Nephron (organoid): ENCODE measurements around the gene SPATA6L.

Experiments
- H3K27ac Mint-ChIP-seq, 3 experiments: 2 replicates each; pipeline ENCODE4 v1.8.0; 2020; ENCODE audit warnings: mixed read lengths in 3 of 3, mild to moderate bottlenecking in 2 of 3, moderate library complexity in 1 of 3
- H3K27me3 Mint-ChIP-seq: 2 replicates; pipeline ENCODE4 v1.8.0; 2021; ENCODE audit warnings: low read depth, mild to moderate bottlenecking, moderate library complexity, mixed read lengths
- H3K36me3 Mint-ChIP-seq: 2 replicates; pipeline ENCODE4 v1.8.0; 2020; ENCODE audit warnings: low read depth, mixed read lengths
- H3K4me1 Mint-ChIP-seq: 2 replicates; pipeline ENCODE4 v1.8.0; 2020; ENCODE audit warnings: mixed read lengths
- H3K4me3 Mint-ChIP-seq, 3 experiments: 2 replicates each; pipeline ENCODE4 v1.8.0; 2020; ENCODE audit warnings: mild to moderate bottlenecking in 3 of 3, mixed read lengths in 3 of 3, moderate library complexity in 2 of 3
- H3K9me3 Mint-ChIP-seq: 2 replicates; pipeline ENCODE4 v1.8.0; 2020; ENCODE audit warnings: mixed read lengths
- TF ChIP-seq, protein P1 (sequence below), 3 experiments: fragments of 200-600 bp; sonication (generic); IDR thresholded peaks; one replicate each; pipeline ENCODE4 v1.5.0; 2021; ENCODE audit warnings: antibody characterized with exemption in 3 of 3; ENCODE audit not compliant: unreplicated experiment in 3 of 3

Gene SPATA6L

DNA sequence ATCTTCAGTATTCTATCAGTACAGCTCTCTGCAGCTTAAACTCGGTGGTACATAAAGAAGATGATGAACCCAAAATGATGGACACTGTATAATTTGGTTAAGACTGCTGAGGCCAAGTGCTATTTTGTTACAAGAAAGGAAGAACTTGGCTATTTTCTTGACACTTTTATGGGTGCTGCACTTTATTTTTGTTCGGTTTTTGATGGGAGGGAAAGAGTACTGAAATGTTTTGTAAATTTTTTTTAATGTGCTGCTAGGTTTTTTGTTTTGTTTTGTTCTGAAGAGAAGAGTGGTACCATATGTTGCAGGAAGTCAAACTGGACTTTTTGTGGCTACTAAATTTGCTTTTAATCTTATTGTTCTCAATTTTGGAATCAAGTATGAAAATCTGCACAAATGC is 39.7 kb upstream of the SPATA6L start:
- TF ChIP-seq, protein P1, sequence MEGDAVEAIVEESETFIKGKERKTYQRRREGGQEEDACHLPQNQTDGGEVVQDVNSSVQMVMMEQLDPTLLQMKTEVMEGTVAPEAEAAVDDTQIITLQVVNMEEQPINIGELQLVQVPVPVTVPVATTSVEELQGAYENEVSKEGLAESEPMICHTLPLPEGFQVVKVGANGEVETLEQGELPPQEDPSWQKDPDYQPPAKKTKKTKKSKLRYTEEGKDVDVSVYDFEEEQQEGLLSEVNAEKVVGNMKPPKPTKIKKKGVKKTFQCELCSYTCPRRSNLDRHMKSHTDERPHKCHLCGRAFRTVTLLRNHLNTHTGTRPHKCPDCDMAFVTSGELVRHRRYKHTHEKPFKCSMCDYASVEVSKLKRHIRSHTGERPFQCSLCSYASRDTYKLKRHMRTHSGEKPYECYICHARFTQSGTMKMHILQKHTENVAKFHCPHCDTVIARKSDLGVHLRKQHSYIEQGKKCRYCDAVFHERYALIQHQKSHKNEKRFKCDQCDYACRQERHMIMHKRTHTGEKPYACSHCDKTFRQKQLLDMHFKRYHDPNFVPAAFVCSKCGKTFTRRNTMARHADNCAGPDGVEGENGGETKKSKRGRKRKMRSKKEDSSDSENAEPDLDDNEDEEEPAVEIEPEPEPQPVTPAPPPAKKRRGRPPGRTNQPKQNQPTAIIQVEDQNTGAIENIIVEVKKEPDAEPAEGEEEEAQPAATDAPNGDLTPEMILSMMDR (IDR thresholded peaks at IDR 0.05; ENCODE audit: unreplicated experiment in 3 of 3): no peak
- Mint-ChIP-seq H3K27ac (peak overlapping the region in 1 of 3 experiments; percentile 55), H3K9me3 (no peaks in the 10 kb centered on the region), H3K27me3 (no peaks in the 10 kb centered on the region), H3K36me3 (peaks cover 55% of the 10 kb centered on the region), H3K4me3 (no peak overlapping the region), H3K4me1 (no peaks in the 10 kb centered on the region)

DNA sequence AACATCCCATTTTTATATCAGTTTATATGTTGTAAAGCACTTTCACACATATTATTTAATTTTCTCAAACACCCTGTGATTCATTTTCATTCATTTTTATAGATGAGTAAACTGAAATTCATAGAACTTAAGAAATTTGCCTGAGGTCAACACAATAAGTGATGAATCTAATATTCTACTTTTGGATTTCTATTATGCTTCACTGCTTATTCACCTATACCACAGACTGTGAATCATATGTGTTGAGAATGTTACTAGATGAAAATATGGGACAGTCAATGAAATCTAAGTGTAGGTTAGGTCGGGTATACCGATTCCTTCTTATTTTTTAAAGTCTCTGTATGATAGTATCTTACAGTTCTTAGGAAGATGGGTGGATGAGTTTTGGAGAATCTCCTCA is 37.8 kb upstream of the SPATA6L start:
- no peaks in the 10 kb centered on the region for H3K27me3 Mint-ChIP-seq
- TF ChIP-seq, protein P1 (IDR thresholded peaks at IDR 0.05; ENCODE audit: unreplicated experiment in 3 of 3): no peak
- H3K4me1 Mint-ChIP-seq: no peaks in the 10 kb centered on the region
- H3K4me3 Mint-ChIP-seq: no peak overlapping the region
- peaks cover 54% of the 10 kb centered on the region for H3K36me3 Mint-ChIP-seq
- H3K27ac Mint-ChIP-seq: no peak overlapping the region
- no peaks in the 10 kb centered on the region for H3K9me3 Mint-ChIP-seq

DNA sequence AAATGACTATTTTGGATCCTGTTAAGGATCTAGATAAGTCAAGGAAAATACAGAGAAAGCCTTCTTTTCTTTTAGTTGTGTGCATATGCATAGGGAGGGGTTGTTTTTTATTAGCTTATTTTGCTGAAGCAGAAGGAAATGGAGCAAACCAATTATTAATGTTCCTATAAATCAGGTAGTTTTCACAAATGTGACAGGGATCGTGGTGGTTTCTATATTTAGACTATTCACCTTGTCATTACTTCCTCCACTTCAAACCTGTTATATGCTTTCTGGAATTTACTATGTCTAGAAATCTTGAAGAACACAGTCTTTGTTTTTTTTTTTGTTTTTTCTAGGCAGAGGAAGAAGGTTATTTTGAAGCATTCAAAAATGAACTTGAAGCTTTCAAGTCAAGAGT is 35.2 kb upstream of the SPATA6L start:
- H3K9me3 Mint-ChIP-seq: no peaks in the 10 kb centered on the region
- TF ChIP-seq, protein P1 (IDR thresholded peaks at IDR 0.05; ENCODE audit: unreplicated experiment in 3 of 3): no peak

DNA sequence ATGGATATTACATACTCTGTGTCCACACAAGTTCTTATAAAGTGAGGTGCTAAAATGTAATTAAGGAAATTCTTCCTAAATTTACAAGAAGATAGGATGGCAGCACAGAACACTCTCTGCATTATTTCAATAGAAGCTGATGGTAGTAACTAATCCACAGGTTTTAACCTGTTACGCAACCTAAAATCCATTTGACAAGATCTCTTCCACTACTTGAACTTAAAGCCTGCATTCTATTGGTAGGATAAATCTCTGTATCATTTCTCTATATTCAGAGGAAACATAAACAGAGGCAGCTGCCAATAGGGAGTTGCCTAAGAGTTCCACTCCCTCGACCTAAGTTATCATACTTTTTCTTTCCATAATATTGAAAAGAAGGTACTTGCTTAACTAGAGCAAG is 34.7 kb upstream of the SPATA6L start:
- Mint-ChIP-seq H3K4me1 (no peaks in the 10 kb centered on the region), H3K27ac (peak overlapping the region in 2 of 3 experiments; percentile 2 to 14), H3K27me3 (no peaks in the 10 kb centered on the region), H3K4me3 (no peak overlapping the region), H3K36me3 (peaks cover 52% of the 10 kb centered on the region), H3K9me3 (no peaks in the 10 kb centered on the region)
- TF ChIP-seq, protein P1 (IDR thresholded peaks at IDR 0.05; ENCODE audit: unreplicated experiment in 3 of 3): no peak

More for the DNA sequence above, 35.2 kb upstream of the SPATA6L start:
- H3K27me3 Mint-ChIP-seq: no peaks in the 10 kb centered on the region
- H3K36me3 Mint-ChIP-seq: peaks cover 55% of the 10 kb centered on the region
- no peaks in the 10 kb centered on the region for H3K4me1 Mint-ChIP-seq
- H3K27ac Mint-ChIP-seq: peak overlapping the region in 2 of 3 experiments; percentile 2 to 14
- no peak overlapping the region for H3K4me3 Mint-ChIP-seq

DNA sequence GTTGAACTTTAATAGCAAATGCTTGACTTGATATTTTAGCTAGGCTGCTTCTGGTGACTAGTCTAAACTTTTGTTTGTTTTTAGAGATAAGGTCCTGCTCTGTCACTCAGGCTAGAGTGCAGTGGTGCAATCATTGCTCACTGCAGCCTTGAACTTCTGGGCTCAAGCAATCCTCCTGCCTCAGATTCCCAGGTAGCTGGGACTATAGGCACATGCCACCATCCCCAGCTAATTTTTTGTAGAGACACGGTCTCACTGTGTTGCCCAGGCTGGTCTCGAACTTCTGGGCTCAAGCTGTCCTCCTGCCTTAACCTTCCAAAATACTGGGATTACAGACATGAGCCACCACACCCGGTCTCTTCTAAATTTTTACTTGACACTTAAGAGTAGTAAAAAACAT is 33.8 kb upstream of the SPATA6L start:
- Mint-ChIP-seq H3K27me3 (no peaks in the 10 kb centered on the region), H3K36me3 (peaks cover 50% of the 10 kb centered on the region), H3K27ac (no peak overlapping the region), H3K4me3 (no peak overlapping the region), H3K9me3 (no peaks in the 10 kb centered on the region), H3K4me1 (no peaks in the 10 kb centered on the region)
- TF ChIP-seq, protein P1 (IDR thresholded peaks at IDR 0.05; ENCODE audit: unreplicated experiment in 3 of 3): no peak

DNA sequence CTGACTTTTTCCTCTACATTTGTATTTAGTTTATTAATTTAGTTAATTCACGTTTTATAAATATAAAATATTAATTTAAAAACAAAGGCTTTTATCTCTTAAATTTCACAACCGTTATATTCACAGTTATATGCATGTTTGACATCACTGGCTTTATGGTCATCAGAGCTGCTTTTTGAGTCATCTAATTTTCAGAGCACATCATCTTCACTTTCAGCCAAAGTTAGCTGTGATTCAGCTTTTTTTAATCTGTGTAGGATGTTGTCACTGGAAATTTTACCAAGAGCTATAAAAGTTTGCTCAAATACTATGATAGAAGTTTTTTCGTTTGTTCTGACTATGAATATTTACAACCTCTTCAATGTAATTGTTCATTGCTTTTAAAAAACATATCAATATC is 25.5 kb upstream of the SPATA6L start:
- H3K4me3 Mint-ChIP-seq: no peak overlapping the region
- H3K4me1 Mint-ChIP-seq: no peaks in the 10 kb centered on the region
- no peak overlapping the region for H3K27ac Mint-ChIP-seq
- no peaks in the 10 kb centered on the region for H3K9me3 Mint-ChIP-seq
- TF ChIP-seq, protein P1 (IDR thresholded peaks at IDR 0.05; ENCODE audit: unreplicated experiment in 3 of 3): no peak
- peaks cover 37% of the 10 kb centered on the region for H3K36me3 Mint-ChIP-seq
- H3K27me3 Mint-ChIP-seq: no peaks in the 10 kb centered on the region
